C4-2B (cell line): ENCODE data around the gene FKBP8.
"Not testable (repeated sequence)": the region's sequence is repeated elsewhere in the genome, so short reads cannot be mapped to it uniquely, and the experiment has no call there.

ENCODE experiments used
- ZFX ChIP-seq: fragments of 450-650 bp; IDR thresholded peaks from 2 replicates; pipeline ENCODE4 v1.6.1; 2017
- TF ChIP-seq, protein P1 (sequence below): fragments of 450-650 bp; conservative IDR thresholded peaks from 2 replicates; pipeline ENCODE4 v1.5.1; 2017; ENCODE audit warnings: mild to moderate bottlenecking

DNA sequence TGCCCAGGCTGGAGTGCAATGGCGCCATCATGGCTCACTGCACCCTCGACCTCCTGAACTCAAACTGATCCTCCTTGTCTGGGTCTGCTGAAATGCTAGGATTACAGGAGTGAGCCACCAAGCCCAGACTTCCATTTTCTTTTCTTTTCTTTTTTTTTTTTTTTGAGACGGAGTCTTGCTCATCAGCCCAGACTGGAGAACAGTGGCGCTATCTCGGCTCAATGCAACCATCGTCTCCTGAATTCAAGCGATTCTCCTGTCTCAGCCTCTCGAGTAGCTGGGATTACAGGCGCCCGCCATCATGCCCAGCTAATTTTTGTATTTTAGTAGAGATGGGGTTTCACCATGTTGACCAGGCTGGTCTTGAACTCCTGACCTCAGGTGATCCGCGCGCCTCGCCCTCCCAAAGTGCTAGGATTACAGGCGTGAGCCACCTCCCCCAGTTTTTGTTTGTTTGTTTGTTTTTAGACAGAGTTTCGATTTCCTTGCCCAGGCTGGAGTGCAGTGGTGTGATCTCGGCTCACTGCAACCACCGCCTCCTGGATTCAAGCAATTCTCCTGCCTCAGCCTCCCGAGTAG is 20.4 kb downstream of the FKBP8 start:
- TF ChIP-seq, protein P1, sequence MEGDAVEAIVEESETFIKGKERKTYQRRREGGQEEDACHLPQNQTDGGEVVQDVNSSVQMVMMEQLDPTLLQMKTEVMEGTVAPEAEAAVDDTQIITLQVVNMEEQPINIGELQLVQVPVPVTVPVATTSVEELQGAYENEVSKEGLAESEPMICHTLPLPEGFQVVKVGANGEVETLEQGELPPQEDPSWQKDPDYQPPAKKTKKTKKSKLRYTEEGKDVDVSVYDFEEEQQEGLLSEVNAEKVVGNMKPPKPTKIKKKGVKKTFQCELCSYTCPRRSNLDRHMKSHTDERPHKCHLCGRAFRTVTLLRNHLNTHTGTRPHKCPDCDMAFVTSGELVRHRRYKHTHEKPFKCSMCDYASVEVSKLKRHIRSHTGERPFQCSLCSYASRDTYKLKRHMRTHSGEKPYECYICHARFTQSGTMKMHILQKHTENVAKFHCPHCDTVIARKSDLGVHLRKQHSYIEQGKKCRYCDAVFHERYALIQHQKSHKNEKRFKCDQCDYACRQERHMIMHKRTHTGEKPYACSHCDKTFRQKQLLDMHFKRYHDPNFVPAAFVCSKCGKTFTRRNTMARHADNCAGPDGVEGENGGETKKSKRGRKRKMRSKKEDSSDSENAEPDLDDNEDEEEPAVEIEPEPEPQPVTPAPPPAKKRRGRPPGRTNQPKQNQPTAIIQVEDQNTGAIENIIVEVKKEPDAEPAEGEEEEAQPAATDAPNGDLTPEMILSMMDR: not testable (repeated sequence)
- not testable (repeated sequence) for TF ChIP-seq ZFX
